Limb (tissue), 2 donors: ENCODE measurements around the gene ZNF492.
"Not testable (repeated sequence)": the region's sequence is repeated elsewhere in the genome, so short reads cannot be mapped to it uniquely, and the experiment has no call there.

Experiments used
- DNase-seq, 2 donors: peaks; one replicate each; pipeline ENCODE4 v3.0.0-alpha.2; 2016; ENCODE audit errors: extremely low spot score in 2 of 2

Gene ZNF492

GRCh38 chr19:22617181-22617580 lies 16.9 kb upstream of the ZNF492 start:
- not testable (repeated sequence) for DNase-seq

GRCh38 chr19:22617614-22618320 lies 16.4 kb upstream of the ZNF492 start:
- no peak for DNase-seq

GRCh38 chr19:22619371-22619770 lies 14.8 kb upstream of the ZNF492 start:
- DNase-seq: no peak

GRCh38 chr19:22619932-22620331 lies 14.2 kb upstream of the ZNF492 start:
- no peak for DNase-seq

GRCh38 chr19:22620401-22620800 lies 13.7 kb upstream of the ZNF492 start:
- no peak for DNase-seq

GRCh38 chr19:22620912-22621311 lies 13.2 kb upstream of the ZNF492 start:
- no peak for DNase-seq

- DNase-seq: no peak
Observed at GRCh38 chr19:22622020-22622419, 12.1 kb upstream of the ZNF492 start.

- no peak for DNase-seq
Observed at GRCh38 chr19:22622901-22623840, 11.0 kb upstream of the ZNF492 start.

- DNase-seq: no peak
Observed at GRCh38 chr19:22623841-22624221, 10.3 kb upstream of the ZNF492 start.

- no peak for DNase-seq
Observed at GRCh38 chr19:22625266-22626035, 8.7 kb upstream of the ZNF492 start.

GRCh38 chr19:22627526-22627925 lies 6.6 kb upstream of the ZNF492 start:
- no peak for DNase-seq

- DNase-seq: no peak
Observed at GRCh38 chr19:22628401-22628800, 5.7 kb upstream of the ZNF492 start.

GRCh38 chr19:22634450-22634827 lies 315 bp downstream of the ZNF492 start:
- DNase-seq: no peak

GRCh38 chr19:22685493-22685892 lies 51.4 kb downstream of the ZNF492 start:
- DNase-seq: not testable (repeated sequence)

- not testable (repeated sequence) for DNase-seq
Observed at GRCh38 chr19:22702661-22703060, 68.5 kb downstream of the ZNF492 start.

- not testable (repeated sequence) for DNase-seq
Observed at GRCh38 chr19:22703096-22703495, 69.0 kb downstream of the ZNF492 start.

- DNase-seq: no peak
Observed at GRCh38 chr19:22708983-22709382, 74.9 kb downstream of the ZNF492 start.
